PC-9 (cell line): ENCODE results near the gene TMEM219.

Experiments used
- CTCF ChIP-seq: fragments of 200-600 bp; sonication (generic); conservative IDR thresholded peaks from 2 replicates; pipeline ENCODE4 v1.6.1; 2017; ENCODE audit warnings: mixed run types, antibody characterized with exemption, mild to moderate bottlenecking, moderate library complexity
- EZH2 ChIP-seq: fragments of 200-600 bp; sonication (generic); IDR thresholded peaks from 2 replicates; pipeline ENCODE4 v1.8.0; 2017; ENCODE audit warnings: antibody characterized with exemption, low read depth

GRCh38 chr16:30017277-30017656 lies 55.4 kb downstream of the TMEM219 start:
- TF ChIP-seq EZH2 = no peak
- no peak for TF ChIP-seq CTCF
